ENCODE measurements around the gene ABCA1. TPM values are rescaled to one million over a fixed set of nuclear protein-coding genes. Genes with fewer than 3 reads are reported as not detected.

Gene ABCA1
- total RNA-seq, 2 donors from 2014 or later: 21.6 to 34.8 TPM

GRCh38 chr9:104963076-104963475, 35.1 kb upstream of the ABCA1 start:
- no peaks in the 10 kb centered on the region for H3K36me3 ChIP-seq (ENCODE audit: control insufficient read depth, insufficient read depth, low read length)
- no peaks in the 10 kb centered on the region for H3K4me1 ChIP-seq (ENCODE audit: control insufficient read depth, insufficient read depth, low read length)
- no peak overlapping the region for H3K9ac ChIP-seq (ENCODE audit: extremely low read depth, low read length, poor library complexity, severe bottlenecking)
- TF ChIP-seq, protein P1, sequence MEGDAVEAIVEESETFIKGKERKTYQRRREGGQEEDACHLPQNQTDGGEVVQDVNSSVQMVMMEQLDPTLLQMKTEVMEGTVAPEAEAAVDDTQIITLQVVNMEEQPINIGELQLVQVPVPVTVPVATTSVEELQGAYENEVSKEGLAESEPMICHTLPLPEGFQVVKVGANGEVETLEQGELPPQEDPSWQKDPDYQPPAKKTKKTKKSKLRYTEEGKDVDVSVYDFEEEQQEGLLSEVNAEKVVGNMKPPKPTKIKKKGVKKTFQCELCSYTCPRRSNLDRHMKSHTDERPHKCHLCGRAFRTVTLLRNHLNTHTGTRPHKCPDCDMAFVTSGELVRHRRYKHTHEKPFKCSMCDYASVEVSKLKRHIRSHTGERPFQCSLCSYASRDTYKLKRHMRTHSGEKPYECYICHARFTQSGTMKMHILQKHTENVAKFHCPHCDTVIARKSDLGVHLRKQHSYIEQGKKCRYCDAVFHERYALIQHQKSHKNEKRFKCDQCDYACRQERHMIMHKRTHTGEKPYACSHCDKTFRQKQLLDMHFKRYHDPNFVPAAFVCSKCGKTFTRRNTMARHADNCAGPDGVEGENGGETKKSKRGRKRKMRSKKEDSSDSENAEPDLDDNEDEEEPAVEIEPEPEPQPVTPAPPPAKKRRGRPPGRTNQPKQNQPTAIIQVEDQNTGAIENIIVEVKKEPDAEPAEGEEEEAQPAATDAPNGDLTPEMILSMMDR (conservative IDR thresholded peaks at IDR 0.05): no peak
- H3K9me3 ChIP-seq (ENCODE audit: control insufficient read depth, low read length): no peaks in the 10 kb centered on the region
- Mint-ChIP-seq H3K9me3 (no peaks in the 10 kb centered on the region), H3K4me3 (no peak overlapping the region), H3K36me3 (ENCODE audit: low read depth) (no peaks in the 10 kb centered on the region), H3K4me1 (peaks cover 15% of the 10 kb centered on the region), H3K27ac (no peak overlapping the region), H3K27me3 (ENCODE audit: insufficient read depth) (no peaks in the 10 kb centered on the region)
- DNase-seq: no peak
- 92 to 98% methylated on average over 6 of the region's 6 CpGs for WGBS, 2 experiments (ENCODE audit: insufficient coverage in 1 of 2, insufficient read length in 1 of 2)
- H3K27me3 ChIP-seq (ENCODE audit: control insufficient read depth, insufficient read depth, low read length, poor library complexity, severe bottlenecking): no peaks in the 10 kb centered on the region
- no peak overlapping the region for H3K27ac ChIP-seq (ENCODE audit: low read depth, low read length)
- H3K4me3 ChIP-seq (ENCODE audit: low read length): no peak overlapping the region

DNA sequence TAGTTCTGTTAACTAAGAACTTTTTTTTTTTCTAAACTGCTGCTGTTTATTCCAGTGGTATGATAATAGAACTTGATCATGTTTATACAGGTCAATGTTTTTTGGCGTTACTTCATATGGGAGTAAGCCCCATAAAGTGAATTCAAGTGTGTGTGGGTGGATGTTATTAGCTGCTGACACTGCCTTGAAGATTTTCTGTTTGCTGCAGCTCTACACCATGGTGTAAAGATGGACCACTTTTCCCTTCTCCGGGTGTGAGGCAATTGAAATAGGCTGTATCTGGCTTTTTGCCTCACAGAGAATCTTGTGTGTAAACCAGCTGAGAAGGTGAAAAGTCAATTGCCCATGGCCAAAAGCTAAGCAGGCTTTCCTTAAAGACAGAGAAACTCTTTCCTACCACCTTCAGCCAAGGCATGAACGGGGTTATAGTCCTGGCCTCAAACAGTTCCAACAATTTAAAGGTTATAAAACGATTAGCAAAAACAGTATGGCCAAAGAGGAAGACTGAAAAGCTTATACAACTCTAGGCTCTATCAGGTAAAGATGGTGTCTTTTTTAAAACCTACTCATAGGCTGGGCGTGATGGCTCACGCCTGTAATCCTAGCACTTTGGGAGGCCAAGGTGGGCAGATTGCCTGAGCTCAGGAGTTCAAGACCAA, 33.9 kb upstream of the ABCA1 start:
- Histone ChIP-seq H3K4me1 (ENCODE audit: control insufficient read depth, insufficient read depth, low read length) (no peaks in the 10 kb centered on the region), H3K27ac (ENCODE audit: low read depth, low read length) (no peak overlapping the region), H3K36me3 (ENCODE audit: control insufficient read depth, insufficient read depth, low read length) (no peaks in the 10 kb centered on the region), H3K9ac (ENCODE audit: extremely low read depth, low read length, poor library complexity, severe bottlenecking) (no peak overlapping the region), H3K4me3 (ENCODE audit: low read length) (no peak overlapping the region), H3K9me3 (ENCODE audit: control insufficient read depth, low read length) (no peaks in the 10 kb centered on the region), H3K27me3 (ENCODE audit: control insufficient read depth, insufficient read depth, low read length, poor library complexity, severe bottlenecking) (no peaks in the 10 kb centered on the region)
- Mint-ChIP-seq H3K27ac (peak overlapping the region; percentile 77), H3K27me3 (ENCODE audit: insufficient read depth) (no peaks in the 10 kb centered on the region), H3K36me3 (ENCODE audit: low read depth) (no peaks in the 10 kb centered on the region), H3K4me3 (no peak overlapping the region), H3K4me1 (peaks cover 15% of the 10 kb centered on the region), H3K9me3 (no peaks in the 10 kb centered on the region)
- TF ChIP-seq, protein P1 (conservative IDR thresholded peaks at IDR 0.05): no peak
- DNase-seq: no peak
- 70 to 87% methylated on average over 2 to 6 of the region's 6 CpGs for WGBS, 2 experiments (ENCODE audit: insufficient coverage in 1 of 2, insufficient read length in 1 of 2)

DNA sequence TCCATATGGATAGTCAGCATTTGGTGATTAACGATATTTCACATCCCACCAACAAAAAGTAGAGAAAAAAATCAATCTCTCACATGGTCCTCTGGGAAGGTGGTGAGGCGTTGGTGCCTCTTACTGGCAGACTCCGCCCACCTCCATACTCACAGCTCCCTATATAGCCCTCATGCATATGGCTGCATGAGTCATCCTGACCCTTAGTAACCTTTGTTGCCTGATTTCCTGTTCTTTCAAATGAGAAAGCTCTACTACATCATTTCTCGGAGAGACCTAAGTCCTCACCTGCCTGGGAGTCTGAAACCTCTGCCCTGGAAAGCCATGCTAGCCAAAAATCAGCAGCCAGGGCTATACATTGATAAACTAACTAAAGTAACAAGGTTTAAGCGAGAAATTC, 33.3 kb upstream of the ABCA1 start:
- H3K4me1 Mint-ChIP-seq: peaks cover 15% of the 10 kb centered on the region
- no peak overlapping the region for H3K4me3 ChIP-seq (ENCODE audit: low read length)
- peak overlapping the region; percentile 77 for H3K27ac Mint-ChIP-seq
- no peaks in the 10 kb centered on the region for H3K27me3 ChIP-seq (ENCODE audit: control insufficient read depth, insufficient read depth, low read length, poor library complexity, severe bottlenecking)
- H3K27ac ChIP-seq (ENCODE audit: low read depth, low read length): no peak overlapping the region
- H3K4me1 ChIP-seq (ENCODE audit: control insufficient read depth, insufficient read depth, low read length): no peaks in the 10 kb centered on the region
- no peaks in the 10 kb centered on the region for H3K36me3 ChIP-seq (ENCODE audit: control insufficient read depth, insufficient read depth, low read length)
- H3K36me3 Mint-ChIP-seq (ENCODE audit: low read depth): no peaks in the 10 kb centered on the region
- no peak overlapping the region for H3K4me3 Mint-ChIP-seq
- no peaks in the 10 kb centered on the region for H3K9me3 Mint-ChIP-seq
- no peak overlapping the region for H3K9ac ChIP-seq (ENCODE audit: extremely low read depth, low read length, poor library complexity, severe bottlenecking)
- TF ChIP-seq, protein P1 (conservative IDR thresholded peaks at IDR 0.05): no peak
- H3K9me3 ChIP-seq (ENCODE audit: control insufficient read depth, low read length): no peaks in the 10 kb centered on the region
- WGBS, 2 experiments (ENCODE audit: insufficient coverage in 1 of 2, insufficient read length in 1 of 2): 50 to 65% methylated on average over 2 to 5 of the region's 5 CpGs
- no peaks in the 10 kb centered on the region for H3K27me3 Mint-ChIP-seq (ENCODE audit: insufficient read depth)
- DNase-seq: peak; percentile 81
